ENCODE measurements around the gene NRXN2. TPM values are rescaled to one million over a fixed set of nuclear protein-coding genes. Genes with fewer than 3 reads are reported as not detected.

Gene NRXN2
- total and polyA plus RNA-seq, 2 experiments from 2014 or later = 1.1 to 5.6 TPM

- Histone ChIP-seq H3K36me3 (ENCODE audit: low read depth) (peaks cover 6% of the 10 kb centered on the region; the same call in 1 of the 2 replicates), H3F3A (ENCODE audit: insufficient read depth) (peaks cover 23% of the 10 kb centered on the region), H3K4me3 (no peak overlapping the region), H3K9ac (no peak overlapping the region), H3K9me3 (ENCODE audit: low read depth) (no peaks in the 10 kb centered on the region), H3K9me2 (ENCODE audit: insufficient read depth) (no peaks in the 10 kb centered on the region), H3K79me2 (ENCODE audit: insufficient read depth) (no peaks in the 10 kb centered on the region), H3K4me2 (ENCODE audit: unreplicated experiment) (no peak overlapping the region), H3K4me1 (ENCODE audit: insufficient read depth) (no peaks in the 10 kb centered on the region), H2AFZ (no peak overlapping the region), H3K27me3 (replicated peaks; ENCODE audit: insufficient read depth) (no peaks in the 10 kb centered on the region), H4K20me1 (ENCODE audit: insufficient read depth) (no peaks in the 10 kb centered on the region), H3K27ac (no peak overlapping the region)
- DNase-seq = no peak
- in situ Hi-C loops (cut with MboI) = no loop called here
- no peak for TF ChIP-seq EZH2 (IDR thresholded peaks at IDR 0.05; ENCODE audit: insufficient read depth, poor library complexity, severe bottlenecking)
- TF ChIP-seq EZH2phosphoT487 (IDR thresholded peaks at IDR 0.05; ENCODE audit: insufficient read depth, low read depth) = no peak
- 75 to 79% methylated on average over 19 of the region's 19 CpGs for WGBS, 2 experiments (ENCODE audit: low coverage in 1 of 2, low lambda C conversion rate in 2 of 2, missing lambda C conversion rate in 2 of 2)
Observed at GRCh38 chr11:64757549-64758329, 34.7 kb upstream of the NRXN2 start.

DNA sequence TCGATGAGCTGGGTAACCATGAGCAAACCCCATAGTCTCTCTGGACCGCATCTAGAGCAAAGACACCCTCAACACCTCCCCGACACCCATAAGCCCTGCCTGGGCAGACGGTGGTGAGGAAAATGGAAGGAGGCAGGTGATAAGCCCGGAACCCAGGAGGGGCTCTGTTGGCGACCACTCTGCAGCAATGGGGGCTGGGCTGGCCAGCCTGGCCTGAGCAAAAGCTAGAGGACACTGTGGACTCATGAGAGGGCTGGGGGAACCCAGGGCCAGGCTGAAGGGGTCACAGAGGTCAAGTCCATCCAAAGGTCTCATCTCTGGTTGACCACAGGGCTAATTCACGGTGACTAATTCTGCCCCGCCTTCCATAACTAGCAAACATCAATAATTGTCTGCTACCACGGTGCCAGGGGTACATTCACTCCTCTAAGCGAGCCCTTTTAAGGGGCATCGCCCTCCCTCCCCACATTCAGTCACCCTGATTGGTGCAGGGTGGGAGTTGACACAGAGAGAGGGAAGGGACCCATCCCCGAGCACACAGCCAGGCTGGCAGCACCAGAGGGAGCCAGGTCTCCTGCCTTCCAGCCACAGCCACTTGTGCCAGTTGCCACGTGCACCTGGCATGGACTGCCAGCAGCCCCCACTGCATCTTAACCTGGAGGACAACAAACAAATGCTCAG, 32.8 kb upstream of the NRXN2 start:
- no peaks in the 10 kb centered on the region for H3K79me2 ChIP-seq (ENCODE audit: insufficient read depth)
- 78 to 80% methylated on average over 11 to 13 of the region's 13 CpGs for WGBS, 2 experiments (ENCODE audit: low coverage in 1 of 2, low lambda C conversion rate in 2 of 2, missing lambda C conversion rate in 2 of 2)
- no peak for DNase-seq

DNA sequence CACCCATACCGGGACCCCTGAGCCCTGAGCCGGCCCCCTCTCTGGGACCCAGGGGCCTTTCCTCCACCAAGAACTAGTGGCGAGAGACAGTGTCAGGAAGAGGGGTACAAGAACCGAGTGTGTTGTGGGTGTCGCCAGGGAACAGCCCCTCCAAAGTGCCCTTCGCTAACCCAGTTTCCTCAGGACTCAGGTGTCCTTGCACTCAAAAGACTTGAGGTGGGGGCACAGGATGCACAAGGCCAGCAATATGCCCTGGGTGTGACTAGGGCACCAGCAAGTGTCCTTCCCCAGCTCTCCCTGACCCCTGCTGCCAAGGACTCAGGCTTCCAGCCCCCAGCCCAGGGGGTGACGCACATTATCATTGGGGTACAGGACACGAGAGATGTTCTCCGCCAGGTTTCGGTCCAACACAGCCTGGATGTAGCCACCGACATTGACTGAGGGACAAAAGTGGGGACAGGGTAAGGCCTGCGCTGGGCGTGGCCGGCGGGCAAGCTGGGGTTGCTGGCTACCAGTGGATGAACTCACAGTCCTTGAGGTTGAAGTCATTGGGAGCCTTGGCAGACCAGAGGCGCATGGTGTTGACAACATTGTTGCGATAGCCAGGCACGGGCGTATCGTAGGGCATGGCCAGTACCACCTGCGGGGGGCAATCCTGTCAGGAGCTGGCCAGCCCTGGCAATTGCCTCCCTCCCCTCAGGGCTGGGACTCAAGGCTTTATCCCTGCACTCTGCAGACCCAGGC, 32.1 kb upstream of the NRXN2 start:
- Histone ChIP-seq H4K20me1 (ENCODE audit: insufficient read depth) (no peaks in the 10 kb centered on the region), H3K79me2 (ENCODE audit: insufficient read depth) (no peaks in the 10 kb centered on the region), H3K36me3 (ENCODE audit: low read depth) (no peaks in the 10 kb centered on the region), H3K27ac (no peak overlapping the region), H3K9me2 (ENCODE audit: insufficient read depth) (no peaks in the 10 kb centered on the region), H3K4me1 (ENCODE audit: insufficient read depth) (no peaks in the 10 kb centered on the region), H3K9ac (no peak overlapping the region), H3K9me3 (ENCODE audit: low read depth) (no peaks in the 10 kb centered on the region), H2AFZ (no peak overlapping the region), H3K27me3 (replicated peaks; ENCODE audit: insufficient read depth) (no peaks in the 10 kb centered on the region), H3K4me3 (no peak overlapping the region), H3F3A (ENCODE audit: insufficient read depth) (no peaks in the 10 kb centered on the region), H3K4me2 (ENCODE audit: unreplicated experiment) (no peak overlapping the region)
- DNase-seq = no peak
- no peak for TF ChIP-seq EZH2phosphoT487 (IDR thresholded peaks at IDR 0.05; ENCODE audit: insufficient read depth, low read depth)
- TF ChIP-seq EZH2 (IDR thresholded peaks at IDR 0.05; ENCODE audit: insufficient read depth, poor library complexity, severe bottlenecking) = no peak
- WGBS, 2 experiments (ENCODE audit: low coverage in 1 of 2, low lambda C conversion rate in 2 of 2, missing lambda C conversion rate in 2 of 2) = 89 to 90% methylated on average over 21 of the region's 21 CpGs
- in situ Hi-C loops (cut with MboI) = no loop called here

More for the DNA sequence above, 32.8 kb upstream of the NRXN2 start:
- Histone ChIP-seq H3K9ac (no peak overlapping the region), H3K36me3 (ENCODE audit: low read depth) (peaks cover 2% of the 10 kb centered on the region; the same call in 1 of the 2 replicates), H3F3A (ENCODE audit: insufficient read depth) (peaks cover 6% of the 10 kb centered on the region), H3K4me2 (ENCODE audit: unreplicated experiment) (no peak overlapping the region), H3K9me2 (ENCODE audit: insufficient read depth) (no peaks in the 10 kb centered on the region), H4K20me1 (ENCODE audit: insufficient read depth) (no peaks in the 10 kb centered on the region), H3K4me1 (ENCODE audit: insufficient read depth) (no peaks in the 10 kb centered on the region), H3K27ac (no peak overlapping the region), H3K9me3 (ENCODE audit: low read depth) (no peaks in the 10 kb centered on the region), H3K4me3 (no peak overlapping the region), H2AFZ (no peak overlapping the region), H3K27me3 (replicated peaks; ENCODE audit: insufficient read depth) (no peaks in the 10 kb centered on the region)
- TF ChIP-seq EZH2phosphoT487 (IDR thresholded peaks at IDR 0.05; ENCODE audit: insufficient read depth, low read depth) (no peak), EZH2 (IDR thresholded peaks at IDR 0.05; ENCODE audit: insufficient read depth, poor library complexity, severe bottlenecking) (no peak)
- in situ Hi-C loops (cut with MboI) = no loop called here

DNA sequence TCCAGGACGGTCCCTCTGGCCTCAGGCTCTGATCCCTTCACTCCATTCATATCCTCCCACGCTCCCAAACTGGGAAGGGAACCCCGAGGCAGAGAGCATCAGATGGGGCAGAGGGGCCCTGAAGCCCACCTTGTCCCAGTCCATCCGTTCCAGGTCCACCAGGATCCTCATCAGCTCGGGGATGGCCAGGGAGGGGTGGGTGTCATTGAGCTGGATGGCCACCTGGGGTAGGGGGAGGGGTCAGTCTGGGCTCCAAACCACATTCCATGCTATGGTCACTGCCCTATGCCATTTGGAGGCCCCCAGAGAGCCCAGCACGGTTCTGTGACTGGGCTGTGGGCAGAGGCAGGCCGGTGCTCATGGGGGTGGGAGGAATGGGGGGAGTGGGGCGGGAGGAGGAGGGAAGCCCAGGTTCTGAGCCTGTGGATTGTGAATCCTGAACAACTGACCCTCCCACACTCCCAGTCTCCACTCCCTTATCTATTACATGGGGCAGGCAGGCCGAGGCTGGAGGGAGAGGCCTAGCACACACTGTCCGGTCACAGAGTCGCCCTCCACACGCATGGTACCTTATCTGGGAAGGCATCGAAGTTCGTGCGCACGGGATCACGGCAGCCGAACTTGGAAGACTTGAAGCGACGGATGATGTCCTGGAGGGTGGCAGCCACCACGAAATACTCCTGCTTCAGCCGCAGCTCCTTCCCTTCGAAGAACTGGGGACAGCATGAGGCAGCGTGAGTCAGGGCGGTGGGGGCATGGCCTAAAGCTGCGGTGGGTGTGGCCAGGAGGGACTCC, 31.3 kb upstream of the NRXN2 start:
- no peak for DNase-seq
- H3K27me3 ChIP-seq (replicated peaks; ENCODE audit: insufficient read depth) = no peaks in the 10 kb centered on the region
- no peaks in the 10 kb centered on the region for H3K9me2 ChIP-seq (ENCODE audit: insufficient read depth)
- no peaks in the 10 kb centered on the region for H3K4me1 ChIP-seq (ENCODE audit: insufficient read depth)
- no peak for TF ChIP-seq EZH2phosphoT487 (IDR thresholded peaks at IDR 0.05; ENCODE audit: insufficient read depth, low read depth)
- TF ChIP-seq EZH2 (IDR thresholded peaks at IDR 0.05; ENCODE audit: insufficient read depth, poor library complexity, severe bottlenecking) = no peak
- H3K36me3 ChIP-seq (ENCODE audit: low read depth) = no peaks in the 10 kb centered on the region
- no peaks in the 10 kb centered on the region for H3K79me2 ChIP-seq (ENCODE audit: insufficient read depth)
- no peak overlapping the region for H3K4me2 ChIP-seq (ENCODE audit: unreplicated experiment)
- H3K9ac ChIP-seq = no peak overlapping the region
- H3K27ac ChIP-seq = no peak overlapping the region
- in situ Hi-C loops (cut with MboI) = no loop called here
- H3K9me3 ChIP-seq (ENCODE audit: low read depth) = no peaks in the 10 kb centered on the region
- 86 to 89% methylated on average over 22 to 26 of the region's 26 CpGs for WGBS, 2 experiments (ENCODE audit: low coverage in 1 of 2, low lambda C conversion rate in 2 of 2, missing lambda C conversion rate in 2 of 2)
- H4K20me1 ChIP-seq (ENCODE audit: insufficient read depth) = no peaks in the 10 kb centered on the region
- no peak overlapping the region for H2AFZ ChIP-seq
- no peak overlapping the region for H3K4me3 ChIP-seq
- H3F3A ChIP-seq (ENCODE audit: insufficient read depth) = no peaks in the 10 kb centered on the region

All from GM23248 (cell line).